ENCODE data around the gene HAPLN3. TPM values are rescaled to one million over a fixed set of nuclear protein-coding genes. Genes with fewer than 3 reads are reported as not detected.
A peak's percentile ranks its signal among the peaks of the same experiment; 100 is the strongest.

Gene HAPLN3
- total RNA-seq, 1 donor from 2014 or later: 1.1 TPM

DNA sequence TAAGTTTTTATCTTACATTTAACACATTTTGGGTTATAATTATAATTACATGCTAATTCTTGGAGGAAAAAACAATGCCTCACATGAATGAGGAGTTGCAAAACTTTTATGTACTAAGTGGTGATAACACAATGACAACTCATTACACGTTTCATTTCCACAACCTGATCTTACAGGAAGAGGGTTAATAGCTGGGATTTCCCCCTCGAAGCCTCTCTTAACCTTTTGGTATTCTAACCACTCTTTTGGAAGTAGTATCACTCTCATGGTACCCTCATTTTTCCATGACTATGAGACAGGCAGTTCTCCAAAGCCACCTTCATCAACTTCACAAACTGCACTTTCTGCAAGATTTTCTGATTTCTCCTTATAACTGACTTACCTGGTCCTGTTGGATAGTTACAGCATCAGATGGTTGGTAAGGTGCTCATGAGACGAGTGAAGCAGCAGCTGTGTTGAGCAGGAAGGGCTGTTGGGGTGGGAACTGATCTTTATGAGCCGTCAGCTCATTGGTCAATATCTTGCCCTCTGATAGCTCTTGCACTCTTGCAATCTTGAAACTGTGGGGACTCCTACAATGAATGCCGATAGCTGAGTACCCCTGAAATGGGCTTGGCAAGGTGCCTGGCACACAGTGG lies 50.5 kb downstream of the HAPLN3 start:
- ATAC-seq (no peak), DNase-seq (ENCODE audit: missing footprints) (no peak)
- intact Hi-C loops (cut with DNase I): no loop called here

DNA sequence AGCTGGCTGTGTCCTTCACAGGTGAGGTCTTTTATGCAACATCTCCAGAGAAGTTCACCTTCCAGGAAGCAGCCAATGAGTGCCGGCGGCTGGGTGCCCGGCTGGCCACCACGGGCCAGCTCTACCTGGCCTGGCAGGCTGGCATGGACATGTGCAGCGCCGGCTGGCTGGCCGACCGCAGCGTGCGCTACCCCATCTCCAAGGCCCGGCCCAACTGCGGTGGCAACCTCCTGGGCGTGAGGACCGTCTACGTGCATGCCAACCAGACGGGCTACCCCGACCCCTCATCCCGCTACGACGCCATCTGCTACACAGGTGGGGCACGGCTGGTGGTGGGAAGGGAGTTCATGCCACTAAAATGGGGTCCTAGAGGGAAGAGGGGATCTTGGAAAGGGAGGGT lies 52.0 kb downstream of the HAPLN3 start:
- DNase-seq (ENCODE audit: missing footprints): no peak
- intact Hi-C loops (cut with DNase I): no loop called here
- no peak for ATAC-seq

DNA sequence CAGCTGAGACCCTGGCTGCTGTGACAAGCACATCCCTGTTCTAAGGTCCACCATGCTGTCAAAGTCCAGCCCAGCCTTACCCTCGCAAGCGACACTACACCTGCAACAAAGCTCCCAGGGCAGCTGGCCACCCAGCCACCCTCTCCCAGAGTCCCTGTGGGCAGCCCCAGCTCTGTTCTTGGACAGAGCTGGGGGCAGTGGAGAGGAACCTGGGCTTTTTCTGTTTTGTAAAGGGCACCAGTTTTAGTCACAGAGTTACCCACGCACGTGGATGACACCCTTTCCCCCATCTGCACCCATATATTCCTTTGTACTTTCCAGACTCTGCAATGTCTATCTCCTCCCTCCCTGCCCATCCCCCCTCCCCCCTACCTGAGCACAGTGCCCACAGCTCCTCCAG lies 53.2 kb downstream of the HAPLN3 start:
- intact Hi-C loops (cut with DNase I): no loop called here
- DNase-seq (ENCODE audit: missing footprints) (no peak), ATAC-seq (no peak)

DNA sequence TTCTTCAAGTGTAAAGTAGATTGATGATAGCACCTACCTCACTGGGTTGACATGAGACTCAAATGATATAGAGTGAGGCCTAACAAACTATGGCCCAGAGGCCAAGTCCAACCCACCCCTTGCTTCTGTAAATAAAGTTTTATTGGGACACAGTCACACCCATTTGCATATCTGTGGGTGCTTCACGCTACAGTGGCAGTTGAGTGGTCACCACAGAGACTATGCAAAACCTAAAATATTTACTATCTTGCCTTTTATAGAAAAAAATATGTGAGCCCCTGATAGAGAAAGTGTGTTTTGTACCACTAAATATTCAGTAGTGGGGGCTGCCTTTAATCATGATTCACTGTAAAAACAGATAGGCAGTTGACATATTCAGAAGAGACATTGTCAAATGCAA lies 54.1 kb downstream of the HAPLN3 start:
- DNase-seq (ENCODE audit: missing footprints) (no peak), ATAC-seq (no peak)
- intact Hi-C loops (cut with DNase I): no loop called here

DNA sequence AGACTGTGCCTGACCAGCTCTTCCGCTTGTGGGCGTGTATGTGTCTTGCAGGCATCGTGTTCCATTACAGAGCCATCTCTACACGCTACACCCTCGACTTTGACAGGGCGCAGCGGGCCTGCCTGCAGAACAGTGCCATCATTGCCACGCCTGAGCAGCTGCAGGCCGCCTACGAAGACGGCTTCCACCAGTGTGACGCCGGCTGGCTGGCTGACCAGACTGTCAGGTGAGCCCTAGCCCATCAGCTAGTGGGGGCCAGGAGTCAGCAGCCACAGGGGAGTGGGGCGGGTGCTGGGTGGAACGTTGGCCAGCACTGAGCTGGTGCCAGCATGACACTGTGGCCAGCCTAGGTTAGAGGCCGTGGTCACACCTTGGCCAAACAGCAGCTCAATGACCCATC lies 55.4 kb downstream of the HAPLN3 start:
- DNase-seq (ENCODE audit: missing footprints) (no peak), ATAC-seq (no peak)
- intact Hi-C loops (cut with DNase I): no loop called here

DNA sequence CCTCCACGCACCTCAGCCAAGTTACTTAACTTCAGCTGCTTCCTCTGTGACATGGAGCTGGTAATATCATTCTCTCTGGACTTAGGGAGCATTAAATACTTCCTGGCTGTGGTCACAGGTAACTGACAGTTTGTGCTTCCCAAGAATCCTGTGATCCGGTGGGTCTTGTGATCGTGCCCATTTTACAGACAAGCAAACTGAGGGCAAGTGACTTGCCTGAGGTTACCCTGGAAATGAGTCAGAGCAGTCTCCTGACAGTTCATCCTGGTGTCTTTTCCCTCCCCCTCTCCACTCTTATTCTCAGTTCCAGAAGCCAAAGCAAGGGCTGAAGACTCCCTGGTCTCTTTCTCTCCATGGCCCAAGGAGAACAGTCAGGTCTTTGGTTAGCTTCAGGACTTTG lies 56.2 kb downstream of the HAPLN3 start:
- no peak for ATAC-seq
- intact Hi-C loops (cut with DNase I): no loop called here
- DNase-seq (ENCODE audit: missing footprints): no peak

DNA sequence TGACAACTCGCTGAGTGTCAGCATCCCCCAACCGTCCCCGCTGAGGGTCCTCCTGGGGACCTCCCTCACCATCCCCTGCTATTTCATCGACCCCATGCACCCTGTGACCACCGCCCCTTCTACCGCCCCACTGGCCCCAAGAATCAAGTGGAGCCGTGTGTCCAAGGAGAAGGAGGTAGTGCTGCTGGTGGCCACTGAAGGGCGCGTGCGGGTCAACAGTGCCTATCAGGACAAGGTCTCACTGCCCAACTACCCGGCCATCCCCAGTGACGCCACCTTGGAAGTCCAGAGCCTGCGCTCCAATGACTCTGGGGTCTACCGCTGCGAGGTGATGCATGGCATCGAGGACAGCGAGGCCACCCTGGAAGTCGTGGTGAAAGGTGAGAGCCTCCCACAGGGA lies 56.7 kb downstream of the HAPLN3 start:
- DNase-seq (ENCODE audit: missing footprints) (no peak), ATAC-seq (no peak)
- intact Hi-C loops (cut with DNase I): no loop called here

DNA sequence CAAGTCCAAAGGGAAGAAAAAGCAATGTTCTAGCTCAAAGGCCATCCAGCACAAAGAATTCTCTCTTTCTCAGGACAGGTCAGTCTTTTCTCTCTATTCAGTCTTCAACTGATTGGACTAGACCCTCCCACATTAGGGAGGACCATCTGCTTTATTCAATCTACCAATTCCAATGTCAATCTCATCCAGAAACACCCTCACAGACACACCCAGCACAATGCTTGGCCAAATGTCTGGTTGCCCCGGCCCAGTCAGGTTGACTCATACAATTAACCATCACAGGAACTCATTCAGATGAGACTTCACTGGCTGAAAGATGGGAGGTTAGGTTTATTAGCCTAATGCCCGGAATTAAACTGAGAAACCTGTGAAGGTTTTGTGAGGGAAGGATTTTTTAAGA lies 59.7 kb downstream of the HAPLN3 start:
- intact Hi-C loops (cut with DNase I): loop anchor here (2.0 kb wide), 1 partner anchor 177 kb away; no protein-coding TSS in a partner anchor
- ATAC-seq (no peak), DNase-seq (ENCODE audit: missing footprints) (no peak)

DNA sequence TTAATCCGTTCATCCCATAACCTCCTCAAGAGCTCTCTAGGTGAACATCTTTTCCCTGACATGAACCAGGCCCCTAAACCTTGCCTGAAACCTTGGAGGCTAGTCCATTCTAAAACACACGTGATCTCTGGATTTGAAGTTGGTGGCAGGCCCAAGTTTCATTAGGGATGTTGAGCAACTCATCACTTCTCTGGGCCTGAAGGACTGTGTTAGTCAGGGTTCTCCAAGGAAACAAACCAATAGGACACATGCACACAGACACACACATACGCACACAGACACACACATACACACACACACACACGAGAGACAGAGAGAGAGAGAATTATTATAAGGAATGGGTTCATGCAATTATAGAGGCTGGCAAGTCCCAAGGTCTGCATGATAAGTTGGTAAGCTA lies 60.2 kb downstream of the HAPLN3 start:
- no peak for DNase-seq (ENCODE audit: missing footprints)
- intact Hi-C loops (cut with DNase I): loop anchor here (2.0 kb wide), 1 partner anchor 176 kb away; no protein-coding TSS in a partner anchor
- no peak for ATAC-seq

DNA sequence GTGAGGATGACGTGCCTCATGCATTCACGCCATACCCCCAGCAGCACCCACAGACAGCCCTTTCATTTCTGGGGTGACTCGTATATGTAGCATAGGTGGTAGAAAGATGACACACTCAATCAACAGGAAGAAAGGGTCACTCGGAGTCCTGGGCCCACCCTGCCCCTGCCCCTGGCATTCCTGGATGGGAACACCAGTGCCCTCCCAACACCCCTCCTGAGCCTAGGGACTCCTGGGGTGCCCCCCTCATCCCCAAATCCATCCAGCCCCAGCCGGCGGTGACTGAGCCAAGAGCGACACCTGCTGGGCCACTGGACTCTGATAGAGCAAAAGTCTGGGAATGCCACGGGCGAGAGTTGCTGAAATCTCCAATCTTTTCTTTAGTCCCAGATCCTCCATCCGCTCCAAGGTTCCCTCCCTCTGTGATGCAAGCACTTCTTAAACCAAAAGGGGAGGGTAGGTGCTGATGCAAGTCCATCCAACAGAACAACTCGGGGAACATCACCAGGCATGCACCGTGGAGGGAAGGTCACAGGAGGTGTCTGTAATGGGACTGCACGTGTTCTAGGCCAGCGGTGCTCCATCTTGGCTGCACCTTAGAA lies 61.0 kb downstream of the HAPLN3 start:
- DNase-seq (ENCODE audit: missing footprints): no peak
- intact Hi-C loops (cut with DNase I): loop anchor here (2.0 to 5.0 kb wide), 2 partner anchors 176 to 357 kb away; no protein-coding TSS in a partner anchor
- peak; percentile 58 for ATAC-seq

DNA sequence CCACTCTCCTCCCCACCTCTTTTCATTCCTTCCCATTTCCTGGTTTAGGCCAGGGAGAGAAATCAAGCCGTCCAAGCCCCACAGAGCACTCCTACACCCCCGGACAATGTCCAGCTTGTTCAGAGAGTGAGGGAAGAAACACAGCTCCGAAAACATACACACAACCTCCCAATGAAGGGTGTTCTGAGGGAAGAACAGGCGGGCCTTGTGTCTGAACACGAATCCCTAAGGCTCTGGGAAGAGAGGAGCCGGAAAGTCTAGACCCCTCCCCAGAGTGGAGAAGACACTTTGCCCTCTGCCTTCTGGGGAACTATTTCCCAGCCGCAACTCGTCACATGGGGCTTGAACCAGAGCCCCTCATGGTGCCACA lies 61.6 kb downstream of the HAPLN3 start:
- no peak for ATAC-seq
- intact Hi-C loops (cut with DNase I): loop anchor here (2.0 to 5.0 kb wide), 2 partner anchors 175 to 356 kb away; no protein-coding TSS in a partner anchor
- no peak for DNase-seq (ENCODE audit: missing footprints)

DNA sequence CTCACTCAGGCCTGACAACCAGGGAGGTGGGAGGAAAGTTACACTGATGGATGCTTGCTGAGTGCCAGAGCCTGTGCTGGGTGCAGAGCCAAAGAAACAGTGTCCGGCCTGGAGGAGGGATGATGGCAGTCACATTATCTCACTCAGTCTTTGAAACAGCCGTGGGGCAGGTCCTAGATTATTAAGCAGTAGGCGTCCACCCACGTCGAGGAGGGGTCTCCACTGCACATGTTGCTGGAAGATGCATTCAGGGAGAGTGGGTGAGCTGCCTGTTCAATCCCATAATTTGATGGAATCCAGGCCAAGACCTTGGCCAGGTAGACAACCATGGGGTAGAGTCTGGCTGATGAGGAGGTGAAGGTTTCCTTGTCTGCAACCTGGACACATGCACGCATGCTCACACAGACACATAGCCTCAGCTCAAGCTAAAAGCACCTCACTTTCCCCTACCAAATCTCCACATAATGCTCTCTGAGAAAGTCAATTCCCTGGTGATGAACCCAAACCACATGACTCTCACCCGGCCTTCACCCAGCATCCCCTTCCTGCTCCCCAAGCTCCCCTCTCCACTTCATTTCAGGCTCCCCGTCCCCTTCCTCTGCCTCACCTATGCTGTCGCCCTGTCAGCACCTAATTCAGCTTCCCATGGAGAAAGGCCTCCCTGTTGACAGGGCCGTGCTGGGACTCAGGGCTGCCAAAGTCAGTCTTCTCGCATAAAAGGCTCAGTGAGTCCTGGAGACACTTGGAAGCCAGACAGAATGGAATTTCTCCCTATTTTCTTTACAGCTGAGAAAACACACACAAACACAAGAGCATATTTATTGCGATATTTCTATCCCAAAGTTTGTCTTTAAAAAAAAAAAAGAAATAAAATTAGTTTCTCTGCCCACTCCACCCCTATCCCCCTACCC lies 62.3 kb downstream of the HAPLN3 start:
- ATAC-seq: no peak
- no peak for DNase-seq (ENCODE audit: missing footprints)
- intact Hi-C loops (cut with DNase I): loop anchor here (5.0 kb wide), 1 partner anchor 356 kb away; no protein-coding TSS in a partner anchor

DNA sequence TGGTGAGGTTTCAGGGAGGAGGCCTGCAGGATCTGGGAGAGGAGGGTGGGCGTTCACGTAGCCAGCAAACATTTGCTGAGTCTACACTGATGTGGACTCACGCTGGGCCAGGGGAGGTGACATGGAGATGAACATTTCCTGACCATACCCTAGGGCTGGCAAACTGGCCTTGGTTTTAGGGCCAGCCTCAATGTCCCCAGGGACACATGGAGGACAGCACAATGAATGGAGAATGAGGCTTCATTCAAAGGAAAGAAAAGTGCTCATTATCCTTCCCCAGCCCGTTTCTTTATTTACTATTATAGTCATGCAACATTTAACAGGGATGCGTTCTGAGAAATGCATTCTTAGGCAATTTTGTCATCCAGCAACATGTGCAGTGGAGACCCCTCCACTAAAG lies 65.3 kb downstream of the HAPLN3 start:
- intact Hi-C loops (cut with DNase I): loop anchor here (5.0 kb wide), 1 partner anchor 353 kb away; no protein-coding TSS in a partner anchor
- DNase-seq (ENCODE audit: missing footprints) (no peak), ATAC-seq (no peak)

DNA sequence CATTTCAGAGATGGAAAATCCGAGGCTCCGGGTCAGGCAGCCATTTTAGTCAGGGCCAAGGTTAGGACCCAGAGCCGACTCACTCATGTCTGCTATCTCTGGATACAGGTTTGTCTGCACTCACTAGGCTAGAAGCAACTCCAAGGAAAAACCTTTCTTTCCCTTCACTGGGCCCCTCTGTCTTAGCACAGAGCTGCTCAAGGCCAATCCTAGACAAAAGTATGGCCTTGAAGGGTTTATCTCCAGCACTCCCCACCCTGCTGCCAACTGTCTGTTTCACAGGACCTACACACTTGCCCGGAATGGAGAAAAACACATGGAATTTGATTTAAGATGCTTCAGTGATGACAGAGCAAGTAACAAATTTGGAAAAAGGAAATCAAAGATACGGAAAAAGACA lies 66.6 kb downstream of the HAPLN3 start:
- no peak for DNase-seq (ENCODE audit: missing footprints)
- ATAC-seq: no peak
- intact Hi-C loops (cut with DNase I): no loop called here

Other genes starting within 250 kb of the HAPLN3 start
- not detected for gene ACAN, start 92.1 kb downstream of the HAPLN3 start, total RNA-seq
- 321 TPM for gene MFGE8, start 17.8 kb upstream of the HAPLN3 start, total RNA-seq
- gene ABHD2, start 192.9 kb upstream of the HAPLN3 start, total RNA-seq: 69.9 TPM